SK-N-DZ (cell line): ENCODE data around the gene TTC33.

Source experiments
- DNase-seq: peaks from one replicate; pipeline ENCODE4 v3.0.0-alpha.2; 2015; ENCODE audit warnings: low spot score
- small RNA-seq, 2 experiments: library from RNA; depleted of rRNA; stranded (forward); fragments of <200 nt; gene quantifications; one replicate each; pipeline ENCODE3, GENCODE V24; 2014

TTC33 gene

GRCh38 chr5:40485021-40485998, 270.5 kb downstream of the TTC33 start:
- no peak for DNase-seq

GRCh38 chr5:40484495-40484894, 271.3 kb downstream of the TTC33 start:
- DNase-seq: no peak

- no peak for DNase-seq
These were observed 272.4 kb downstream of the TTC33 start for GRCh38 chr5:40483316-40483715.

GRCh38 chr5:40481241-40481640, 274.5 kb downstream of the TTC33 start:
- DNase-seq: no peak

GRCh38 chr5:40480392-40480791, 275.4 kb downstream of the TTC33 start:
- no peak for DNase-seq

GRCh38 chr5:40479939-40480338, 275.8 kb downstream of the TTC33 start:
- DNase-seq: no peak

- no peak for DNase-seq
These were observed 277.0 kb downstream of the TTC33 start for GRCh38 chr5:40478766-40479165.

GRCh38 chr5:40477856-40478546, 277.8 kb downstream of the TTC33 start:
- DNase-seq: no peak

GRCh38 chr5:40475561-40475960, 280.2 kb downstream of the TTC33 start:
- DNase-seq: no peak

- DNase-seq: no peak
These were observed 281.5 kb downstream of the TTC33 start for GRCh38 chr5:40474250-40474649.

- no peak for DNase-seq
These were observed 290.3 kb downstream of the TTC33 start for GRCh38 chr5:40465416-40465815.

- DNase-seq: no peak
These were observed 291.2 kb downstream of the TTC33 start for GRCh38 chr5:40464511-40464910.

Small RNA genes within 50 kb of the gene (small RNA-seq; reads per million reads assigned to genes)
- gene RF00092 (0 reads per million in 2 experiments), gene RF00191 (0 reads per million in 2 experiments)
